Osteocyte (in vitro differentiated cells): ENCODE results near the gene CACNA2D3. TPM values are rescaled to one million over a fixed set of nuclear protein-coding genes. Genes with fewer than 3 reads are reported as not detected.
A peak's percentile ranks its signal among the peaks of the same experiment; 100 is the strongest.

Source experiments
- DNase-seq: peaks from one replicate; pipeline ENCODE4 v3.0.0; 2021; ENCODE audit warnings: mixed read lengths; ENCODE audit not compliant: unreplicated experiment; ENCODE audit errors: extremely low spot score
- H3K27ac Mint-ChIP-seq: one replicate; pipeline ENCODE4 v1.8.0; 2021; ENCODE audit warnings: mild to moderate bottlenecking, mixed read lengths; ENCODE audit not compliant: unreplicated experiment
- H3K27me3 Mint-ChIP-seq: one replicate; pipeline ENCODE4 v1.8.0; 2021; ENCODE audit warnings: mixed read lengths; ENCODE audit not compliant: unreplicated experiment
- H3K36me3 Mint-ChIP-seq: one replicate; pipeline ENCODE4 v1.8.0; 2021; ENCODE audit warnings: mixed read lengths; ENCODE audit not compliant: unreplicated experiment
- H3K4me1 Mint-ChIP-seq: one replicate; pipeline ENCODE4 v1.8.0; 2021; ENCODE audit warnings: mixed read lengths; ENCODE audit not compliant: unreplicated experiment
- H3K4me3 Mint-ChIP-seq: one replicate; pipeline ENCODE4 v1.8.0; 2021; ENCODE audit warnings: mild to moderate bottlenecking, moderate library complexity, mixed read lengths; ENCODE audit not compliant: unreplicated experiment
- H3K9me3 Mint-ChIP-seq: one replicate; pipeline ENCODE4 v1.8.0; 2021; ENCODE audit warnings: mixed read lengths; ENCODE audit not compliant: unreplicated experiment
- CTCF ChIP-seq: fragments of 200-600 bp; sonication (generic); IDR thresholded peaks from 2 replicates; pipeline ENCODE4 v1.5.0; 2021; ENCODE audit warnings: antibody characterized with exemption, mild to moderate bottlenecking, moderate library complexity
- total RNA-seq: library from RNA; stranded (reverse); gene quantifications from 2 replicates; pipeline ENCODE4 v1.2.1, GENCODE V29; 2021

CACNA2D3 gene
- total RNA-seq, 1 donor from 2014 or later: 0.46 TPM

GRCh38 chr3:55006244-55006676 is 883.9 kb downstream of the CACNA2D3 start:
- DNase-seq: no peak
- TF ChIP-seq CTCF: no peak
- Mint-ChIP-seq H3K27me3 (no peaks in the 10 kb centered on the region), H3K4me1 (no peaks in the 10 kb centered on the region), H3K27ac (no peak overlapping the region), H3K9me3 (no peaks in the 10 kb centered on the region), H3K36me3 (no peaks in the 10 kb centered on the region), H3K4me3 (no peak overlapping the region)

- no peak for TF ChIP-seq CTCF
- H3K4me3 Mint-ChIP-seq: no peak overlapping the region
Observed at GRCh38 chr3:55007971-55008370, 885.6 kb downstream of the CACNA2D3 start.

GRCh38 chr3:55009372-55009771 is 887.0 kb downstream of the CACNA2D3 start:
- no peak for TF ChIP-seq CTCF
- no peak overlapping the region for H3K27ac Mint-ChIP-seq
- no peaks in the 10 kb centered on the region for H3K27me3 Mint-ChIP-seq
- no peak overlapping the region for H3K4me3 Mint-ChIP-seq
- no peaks in the 10 kb centered on the region for H3K36me3 Mint-ChIP-seq
- DNase-seq: no peak
- no peaks in the 10 kb centered on the region for H3K9me3 Mint-ChIP-seq
- no peaks in the 10 kb centered on the region for H3K4me1 Mint-ChIP-seq

More at GRCh38 chr3:55007971-55008370, 885.6 kb downstream of the CACNA2D3 start:
- no peak for DNase-seq
- Mint-ChIP-seq H3K4me1 (no peaks in the 10 kb centered on the region), H3K36me3 (no peaks in the 10 kb centered on the region), H3K27ac (no peak overlapping the region), H3K9me3 (no peaks in the 10 kb centered on the region), H3K27me3 (no peaks in the 10 kb centered on the region)

- no peaks in the 10 kb centered on the region for H3K4me1 Mint-ChIP-seq
- H3K9me3 Mint-ChIP-seq: no peaks in the 10 kb centered on the region
- no peaks in the 10 kb centered on the region for H3K27me3 Mint-ChIP-seq
- no peaks in the 10 kb centered on the region for H3K36me3 Mint-ChIP-seq
- no peak overlapping the region for H3K4me3 Mint-ChIP-seq
- no peak for TF ChIP-seq CTCF
- no peak for DNase-seq
- no peak overlapping the region for H3K27ac Mint-ChIP-seq
Observed at GRCh38 chr3:55012091-55012490, 889.7 kb downstream of the CACNA2D3 start.

- Mint-ChIP-seq H3K4me1 (no peaks in the 10 kb centered on the region), H3K36me3 (no peaks in the 10 kb centered on the region), H3K9me3 (no peaks in the 10 kb centered on the region), H3K27me3 (no peaks in the 10 kb centered on the region), H3K27ac (no peak overlapping the region), H3K4me3 (no peak overlapping the region)
- TF ChIP-seq CTCF: peak; percentile 49
- DNase-seq: no peak
Observed at GRCh38 chr3:55013145-55013925, 891.0 kb downstream of the CACNA2D3 start.
